SK-N-MC (cell line): ENCODE measurements around the gene LRRC52.

Experiments used
- EZH2 ChIP-seq: fragments of 200-600 bp; sonication (generic); IDR thresholded peaks from one replicate; pipeline ENCODE4 v1.6.1; 2017; ENCODE audit warnings: antibody characterized with exemption
- POLR2AphosphoS5 ChIP-seq: IDR thresholded peaks from 2 replicates; pipeline ENCODE4 v1.6.1; 2012; ENCODE audit warnings: mild to moderate bottlenecking, low read depth, low read length, borderline replicate concordance

- TF ChIP-seq EZH2 (no peak), POLR2AphosphoS5 (no peak)
Observed at GRCh38 chr1:165527251-165528007, 16.4 kb upstream of the LRRC52 start.
